ENCODE results near the gene DNAJC8. TPM values are rescaled to one million over a fixed set of nuclear protein-coding genes. Genes with fewer than 3 reads are reported as not detected.

The DNAJC8 gene
- total and polyA plus RNA-seq, 2 of the 4 experiments (the other 2 are of a cell fraction), result 53.6 to 81.0 TPM

DNA sequence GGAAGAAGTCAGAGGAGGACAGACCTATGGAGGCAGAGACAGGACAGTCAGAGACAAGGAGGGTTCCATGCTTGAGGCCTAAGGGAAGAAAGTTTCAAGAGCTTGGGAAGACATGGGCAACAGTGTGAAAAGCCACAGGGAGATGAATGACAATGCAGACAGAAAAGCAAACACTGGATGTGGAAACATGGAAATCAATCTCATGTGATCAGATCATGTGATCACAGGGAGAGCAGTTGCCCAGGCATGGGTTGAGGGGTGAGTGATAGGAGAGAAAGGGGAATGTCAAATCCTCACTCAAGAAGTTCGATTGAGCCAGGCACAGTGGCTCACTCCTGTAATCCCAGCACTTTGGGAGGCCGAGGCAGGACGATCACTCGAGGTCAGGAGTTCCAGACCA is 73.6 kb downstream of the DNAJC8 start:
- TF ChIP-seq BHLHE40 (IDR thresholded peaks at IDR 0.05; ENCODE audit: low read depth, low read length) (no peak), NFE2L2 (IDR thresholded peaks at IDR 0.05; ENCODE audit: low read depth, low read length) (no peak), CHD1 (IDR thresholded peaks at IDR 0.05; ENCODE audit: low read depth, low read length) (no peak), RCOR1 (IDR thresholded peaks at IDR 0.05; ENCODE audit: insufficient replicate concordance, low read length) (no peak)
- H2AFZ ChIP-seq (replicated peaks; ENCODE audit: low read length, poor library complexity), result no peak overlapping the region
- no peak overlapping the region for H3K4me2 ChIP-seq (ENCODE audit: low read depth, low read length)
- 0 out of 2 replicates have a peak overlapping the region, but pooled peaks have one; percentile 55 for H3K14ac ChIP-seq (replicated peaks; ENCODE audit: low read depth, low read length)
- no peaks in the 10 kb centered on the region for H4K20me1 ChIP-seq (ENCODE audit: insufficient read depth, low read length)
- no CpG with 5 or more reads among the region's 4 CpGs for WGBS, 2 experiments (ENCODE audit: extremely low coverage in 2 of 2, insufficient read length in 1 of 2)
- no peak overlapping the region for H2BK5ac ChIP-seq (ENCODE audit: low read depth, low read length, poor library complexity, severe bottlenecking)
- peak overlapping the region; percentile 86 for H2BK120ac ChIP-seq (ENCODE audit: low read depth, low read length)
- peaks cover 29% of the 10 kb centered on the region for H3K4me1 ChIP-seq (ENCODE audit: control insufficient read depth, insufficient read depth, low read length)
- H3K4ac ChIP-seq (ENCODE audit: low read depth, low read length), result peak overlapping the region; percentile 66
- H4K8ac ChIP-seq (ENCODE audit: low read depth in 2 of 2, low read length in 2 of 2), result peak overlapping the region in 1 of 2 experiments; percentile 56; a peak in 2 of 4 replicates
- peak overlapping the region; percentile 70; the same call in 1 of the 2 replicates for H3K18ac ChIP-seq (ENCODE audit: low read depth, low read length)
- intact Hi-C loops (cut with micrococcal nuclease), result no loop called here
- H3K9me1 ChIP-seq (ENCODE audit: insufficient read depth, low read length), result peaks cover 21% of the 10 kb centered on the region
- no peaks in the 10 kb centered on the region for H3K27me3 ChIP-seq (ENCODE audit: control insufficient read depth, insufficient read depth, low read length)
- peak overlapping the region; percentile 35 for H2AK9ac ChIP-seq (replicated peaks; ENCODE audit: low read depth, low read length, poor library complexity)
- H3K9ac ChIP-seq (ENCODE audit: low read depth, low read length), result no peak overlapping the region
- no peak overlapping the region for H3K23ac ChIP-seq (ENCODE audit: low read depth, low read length)
- no peaks in the 10 kb centered on the region; a peak in 1 of 4 replicates for H3K79me1 ChIP-seq (ENCODE audit: low read depth in 1 of 2, low read length in 2 of 2)
- no peak overlapping the region for H3K4me3 ChIP-seq (ENCODE audit: insufficient read depth, low read depth, low read length)
- POLR2A ChIA-PET (ENCODE audit: unreplicated experiment), result no interaction called here
- H3K56ac ChIP-seq (ENCODE audit: extremely low read depth, insufficient read depth, low read length), result no peak overlapping the region
- no TSS peak for BruUV-seq (replicated peaks)
- H2BK20ac ChIP-seq (ENCODE audit: low read depth, low read length), result peak overlapping the region; percentile 85
- DNase-seq (no peak), ATAC-seq (ENCODE audit: low read depth) (no peak)
- H3K36me3 ChIP-seq (ENCODE audit: control insufficient read depth, insufficient read depth, low read length), result no peaks in the 10 kb centered on the region
- peak overlapping the region; percentile 36; the same call in 1 of the 3 replicates for H2BK15ac ChIP-seq (ENCODE audit: low read depth, low read length)
- no peak overlapping the region for H3K27ac ChIP-seq (ENCODE audit: insufficient read depth, low read length)
- CTCF ChIA-PET, result no interaction called here
- H3K9me3 ChIP-seq (ENCODE audit: control insufficient read depth, insufficient read depth, low read length), result no peaks in the 10 kb centered on the region
- H2AK5ac ChIP-seq (ENCODE audit: low read depth, low read length), result peak overlapping the region; percentile 88
- H4K5ac ChIP-seq (ENCODE audit: low read depth, low read length), result peak overlapping the region; percentile 68; the same call in 1 of the 2 replicates
- dilution Hi-C loops (cut with HindIII; ENCODE audit: low sequenced_read_pairs, unreplicated experiment), result no loop called here
- H4K91ac ChIP-seq (ENCODE audit: insufficient read depth, low read depth, low read length), result peak overlapping the region; percentile 72
- in situ Hi-C loops (cut with MboI; ENCODE audit: low sequenced_read_pairs), result no loop called here
